Measurements from ENCODE around the gene NF1. TPM values are rescaled to one million over a fixed set of nuclear protein-coding genes. Genes with fewer than 3 reads are reported as not detected.
"Not testable (repeated sequence)": the region's sequence is repeated elsewhere in the genome, so short reads cannot be mapped to it uniquely, and the experiment has no call there.

NF1 gene
- total RNA-seq, 2 experiments from 2014 or later = 18.1 to 21.7 TPM

DNA sequence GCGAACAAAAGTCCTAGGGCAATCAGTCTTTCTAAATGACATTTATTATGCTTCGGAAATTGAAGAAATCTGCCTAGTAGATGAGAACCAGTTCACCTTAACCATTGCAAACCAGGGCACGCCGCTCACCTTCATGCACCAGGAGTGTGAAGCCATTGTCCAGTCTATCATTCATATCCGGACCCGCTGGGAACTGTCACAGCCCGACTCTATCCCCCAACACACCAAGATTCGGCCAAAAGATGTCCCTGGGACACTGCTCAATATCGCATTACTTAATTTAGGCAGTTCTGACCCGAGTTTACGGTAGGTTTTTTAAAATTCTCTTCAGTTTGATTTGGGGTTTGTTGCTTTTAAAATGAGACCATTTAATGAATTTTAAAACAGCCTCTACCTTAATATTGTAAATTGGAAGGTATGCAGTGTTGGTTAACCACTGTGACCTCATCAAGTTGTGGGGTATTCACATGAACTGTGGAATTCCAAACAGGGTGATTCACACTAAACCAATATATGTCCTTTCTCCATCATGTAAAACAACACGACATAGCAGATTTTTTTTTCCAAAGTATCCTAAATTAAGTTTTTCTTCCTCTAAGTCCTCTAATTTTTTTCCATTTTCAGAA, 232.9 kb downstream of the NF1 start:
- no peak overlapping the region for H3K4me3 Mint-ChIP-seq
- H3K27ac Mint-ChIP-seq = no peak overlapping the region
- CTCF ChIA-PET = no interaction called here
- H3K36me3 Mint-ChIP-seq (ENCODE audit: low read depth) = peaks cover 13% of the 10 kb centered on the region
- DNase-seq = no peak
- peaks cover 16% of the 10 kb centered on the region for H3K4me1 Mint-ChIP-seq
- no peaks in the 10 kb centered on the region for H3K9me3 Mint-ChIP-seq
- POLR2A ChIA-PET = no interaction called here
- no peaks in the 10 kb centered on the region for H3K27me3 Mint-ChIP-seq

GRCh38 chr17:31328160-31328535, 233.4 kb downstream of the NF1 start:
- H3K27ac Mint-ChIP-seq = no peak overlapping the region
- no peak overlapping the region for H3K4me3 Mint-ChIP-seq
- POLR2A ChIA-PET = no interaction called here
- DNase-seq = no peak
- H3K36me3 Mint-ChIP-seq (ENCODE audit: low read depth) = peaks cover 13% of the 10 kb centered on the region
- H3K9me3 Mint-ChIP-seq = no peaks in the 10 kb centered on the region
- H3K27me3 Mint-ChIP-seq = no peaks in the 10 kb centered on the region
- CTCF ChIA-PET = no interaction called here
- peaks cover 13% of the 10 kb centered on the region for H3K4me1 Mint-ChIP-seq

- Mint-ChIP-seq H3K4me3 (no peak overlapping the region), H3K27ac (no peak overlapping the region), H3K36me3 (ENCODE audit: low read depth) (peaks cover 13% of the 10 kb centered on the region), H3K9me3 (no peaks in the 10 kb centered on the region), H3K27me3 (no peaks in the 10 kb centered on the region), H3K4me1 (peaks cover 8% of the 10 kb centered on the region)
- ChIA-PET CTCF (interaction anchor here (0.5 to 0.6 kb wide), 2 partner anchors 56 to 129 kb away, joined by 3 read pairs; no protein-coding TSS in a partner anchor), POLR2A (no interaction called here)
- DNase-seq = no peak
These were observed 234.4 kb downstream of the NF1 start for GRCh38 chr17:31329221-31329620.

DNA sequence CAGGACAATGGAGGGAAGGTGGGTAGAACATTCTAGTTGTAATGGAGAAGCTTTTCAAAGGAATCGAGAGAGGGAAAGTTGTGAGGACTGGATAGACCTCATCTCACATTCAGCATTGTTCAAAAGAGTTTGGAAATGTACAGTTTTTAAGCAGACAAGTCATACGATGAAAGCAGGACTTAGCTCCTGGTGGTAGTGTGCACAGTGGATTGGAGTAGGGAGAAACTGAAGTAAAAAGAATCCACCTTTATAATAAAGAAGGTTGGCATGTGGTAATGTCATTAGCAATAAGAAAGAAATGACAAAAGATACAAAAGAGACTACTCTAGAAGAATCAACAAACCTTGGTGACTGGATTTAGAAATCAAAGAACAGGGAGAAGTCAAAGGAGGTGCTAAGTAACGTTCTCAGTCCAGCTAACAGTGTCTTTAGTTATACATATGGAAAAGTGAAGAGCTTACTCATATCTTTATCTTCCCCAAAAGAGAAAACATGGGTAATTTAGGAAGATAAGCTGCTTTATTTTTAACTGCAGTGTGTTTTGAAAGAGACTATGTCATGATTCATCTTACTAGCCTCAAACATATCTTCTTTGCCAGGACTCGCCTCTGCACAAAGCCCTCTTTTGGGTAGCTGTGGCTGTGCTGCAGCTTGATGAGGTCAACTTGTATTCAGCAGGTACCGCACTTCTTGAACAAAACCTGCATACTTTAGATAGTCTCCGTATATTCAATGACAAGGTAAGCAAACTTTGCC, 245.3 kb downstream of the NF1 start:
- Mint-ChIP-seq H3K27me3 (no peaks in the 10 kb centered on the region), H3K9me3 (no peaks in the 10 kb centered on the region), H3K27ac (no peak overlapping the region), H3K36me3 (ENCODE audit: low read depth) (peaks cover 6% of the 10 kb centered on the region), H3K4me3 (no peak overlapping the region), H3K4me1 (no peaks in the 10 kb centered on the region)
- POLR2A ChIA-PET = interaction anchor here (0.6 kb wide), 2 partner anchors 348 to 387 kb away, joined by 3 to 6 read pairs; no protein-coding TSS in a partner anchor
- CTCF ChIA-PET = interaction anchor here (0.6 to 1.6 kb wide), 4 partner anchors 9 to 516 kb away, joined by 3 read pairs; partner anchors contain the start of gene CRLF3
- DNase-seq = no peak

DNA sequence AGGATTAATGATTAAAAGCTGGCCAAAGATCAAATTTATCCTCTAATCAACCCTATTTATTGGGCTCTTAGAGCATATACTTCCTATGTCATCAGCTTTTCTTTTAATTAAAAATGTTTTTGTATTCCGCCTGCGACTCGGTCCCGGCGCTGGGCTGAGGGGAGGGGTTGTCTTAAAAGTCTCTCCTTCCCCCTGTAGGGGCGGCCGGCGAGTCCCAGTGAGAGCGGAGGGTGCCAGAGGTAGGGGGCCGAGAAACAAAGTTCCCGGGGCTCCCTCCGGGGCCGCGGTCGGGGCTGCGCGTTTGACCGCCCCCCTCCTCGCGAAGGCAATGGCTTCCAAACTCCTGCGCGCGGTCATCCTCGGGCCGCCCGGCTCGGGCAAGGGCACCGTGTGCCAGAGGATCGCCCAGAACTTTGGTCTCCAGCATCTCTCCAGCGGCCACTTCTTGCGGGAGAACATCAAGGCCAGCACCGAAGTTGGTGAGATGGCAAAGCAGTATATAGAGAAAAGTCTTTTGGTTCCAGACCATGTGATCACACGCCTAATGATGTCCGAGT, 250.5 kb downstream of the NF1 start:
- CTCF ChIA-PET = interaction anchor here (2.4 kb wide), 1 partner anchor 11 kb away, joined by 7 read pairs; no protein-coding TSS in a partner anchor
- H3K27me3 Mint-ChIP-seq; H3K9me3 Mint-ChIP-seq; DNase-seq; H3K4me3 Mint-ChIP-seq; POLR2A ChIA-PET; H3K27ac Mint-ChIP-seq; H3K36me3 Mint-ChIP-seq (ENCODE audit: low read depth); H3K4me1 Mint-ChIP-seq: not testable (repeated sequence)

DNA sequence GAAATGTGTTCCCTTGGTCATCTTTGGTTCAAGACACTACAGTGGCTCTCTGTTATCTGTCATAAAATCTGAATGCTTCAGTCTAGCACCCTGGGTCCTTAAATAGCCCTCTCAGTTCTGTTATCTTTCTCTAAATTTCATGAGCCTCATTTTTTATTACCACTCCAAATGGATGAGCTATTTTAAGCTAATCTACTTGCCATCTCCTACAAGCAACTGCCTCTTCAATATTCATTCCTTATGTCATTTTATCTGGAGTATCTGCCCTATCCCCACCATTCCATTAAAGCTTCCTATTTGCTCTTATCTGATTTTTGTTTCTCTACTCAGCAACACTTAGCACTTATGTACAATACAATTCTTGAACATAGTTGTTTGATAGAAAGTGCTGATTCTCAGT, 254.7 kb downstream of the NF1 start:
- peaks cover 7% of the 10 kb centered on the region for H3K36me3 Mint-ChIP-seq (ENCODE audit: low read depth)
- ChIA-PET POLR2A (no interaction called here), CTCF (interaction anchor here (1.1 kb wide), 1 partner anchor 8 kb away, joined by 3 read pairs; no protein-coding TSS in a partner anchor)
- H3K27ac Mint-ChIP-seq = no peak overlapping the region
- H3K4me3 Mint-ChIP-seq = no peak overlapping the region
- H3K9me3 Mint-ChIP-seq = no peaks in the 10 kb centered on the region
- no peaks in the 10 kb centered on the region for H3K27me3 Mint-ChIP-seq
- H3K4me1 Mint-ChIP-seq = no peaks in the 10 kb centered on the region
- DNase-seq = no peak

GRCh38 chr17:31355935-31356334, 261.2 kb downstream of the NF1 start:
- DNase-seq = no peak
- CTCF ChIA-PET = interaction anchor here (1.8 kb wide), 1 partner anchor 12 kb away, joined by 7 read pairs; no protein-coding TSS in a partner anchor
- Mint-ChIP-seq H3K9me3 (no peaks in the 10 kb centered on the region), H3K27ac (no peak overlapping the region), H3K4me1 (no peaks in the 10 kb centered on the region), H3K4me3 (no peak overlapping the region), H3K27me3 (no peaks in the 10 kb centered on the region), H3K36me3 (ENCODE audit: low read depth) (peaks cover 17% of the 10 kb centered on the region)
- POLR2A ChIA-PET = interaction anchor here (0.6 kb wide), 1 partner anchor 11 kb away, joined by 6 read pairs; no protein-coding TSS in a partner anchor

DNA sequence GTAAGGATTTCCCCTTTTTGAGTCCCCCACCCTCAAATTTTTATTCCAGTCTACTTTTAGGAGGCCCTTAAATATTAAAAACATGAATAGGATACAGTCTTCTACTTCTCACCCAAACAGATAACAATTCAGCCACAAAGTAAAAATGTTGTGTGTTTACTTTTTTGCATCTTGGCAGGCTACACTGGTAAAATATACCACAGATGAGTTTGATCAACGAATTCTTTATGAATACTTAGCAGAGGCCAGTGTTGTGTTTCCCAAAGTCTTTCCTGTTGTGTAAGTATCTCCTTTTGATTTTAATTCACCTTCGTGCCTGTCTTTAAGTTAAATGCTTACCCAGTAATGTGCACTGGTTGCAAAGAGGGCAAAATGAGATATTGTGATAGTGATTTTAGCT, 262.3 kb downstream of the NF1 start:
- no peaks in the 10 kb centered on the region for H3K9me3 Mint-ChIP-seq
- peaks cover 20% of the 10 kb centered on the region for H3K36me3 Mint-ChIP-seq (ENCODE audit: low read depth)
- no peaks in the 10 kb centered on the region for H3K4me1 Mint-ChIP-seq
- POLR2A ChIA-PET = no interaction called here
- H3K27ac Mint-ChIP-seq = no peak overlapping the region
- no peak overlapping the region for H3K4me3 Mint-ChIP-seq
- H3K27me3 Mint-ChIP-seq = no peaks in the 10 kb centered on the region
- no peak for DNase-seq
- CTCF ChIA-PET = interaction anchor here (1.8 kb wide), 1 partner anchor 13 kb away, joined by 7 read pairs; no protein-coding TSS in a partner anchor

DNA sequence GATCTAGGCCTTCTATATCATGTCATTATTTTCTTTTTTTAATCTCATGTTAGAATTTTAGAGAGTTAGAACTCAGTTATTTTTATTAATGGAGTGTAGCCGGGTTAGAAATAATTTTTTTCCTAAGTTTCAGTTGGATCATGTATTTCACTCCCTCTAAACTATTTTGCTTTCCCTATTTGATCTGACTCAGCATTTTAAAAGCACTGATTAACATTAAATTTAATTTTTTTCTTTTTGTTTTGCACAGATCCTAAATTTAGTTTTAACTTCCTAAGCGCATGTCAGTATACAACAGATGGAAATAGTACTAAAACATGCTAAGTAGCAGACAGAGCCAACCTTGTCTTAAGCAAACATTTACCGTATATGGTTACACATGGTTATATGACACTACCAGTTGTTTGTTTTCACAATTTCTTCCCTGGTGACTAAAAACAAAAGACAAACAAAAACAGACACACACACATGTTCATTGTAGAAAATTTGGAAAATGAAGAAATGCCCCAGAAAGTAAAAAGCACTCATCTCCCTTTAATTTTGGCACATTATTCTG, 263.1 kb downstream of the NF1 start:
- Mint-ChIP-seq H3K36me3 (ENCODE audit: low read depth) (peaks cover 20% of the 10 kb centered on the region), H3K4me1 (no peaks in the 10 kb centered on the region), H3K27me3 (no peaks in the 10 kb centered on the region), H3K4me3 (no peak overlapping the region), H3K9me3 (no peaks in the 10 kb centered on the region), H3K27ac (no peak overlapping the region)
- DNase-seq = no peak
- ChIA-PET CTCF (no interaction called here), POLR2A (no interaction called here)

GRCh38 chr17:31364012-31364411, 269.2 kb downstream of the NF1 start:
- no peak for DNase-seq
- POLR2A ChIA-PET = no interaction called here
- H3K36me3 Mint-ChIP-seq (ENCODE audit: low read depth) = peaks cover 11% of the 10 kb centered on the region
- CTCF ChIA-PET = interaction anchor here (1.0 kb wide), 1 partner anchor 9 kb away, joined by 3 read pairs; no protein-coding TSS in a partner anchor
- no peaks in the 10 kb centered on the region for H3K9me3 Mint-ChIP-seq
- H3K27me3 Mint-ChIP-seq = no peaks in the 10 kb centered on the region
- no peaks in the 10 kb centered on the region for H3K4me1 Mint-ChIP-seq
- H3K4me3 Mint-ChIP-seq = no peak overlapping the region
- H3K27ac Mint-ChIP-seq = no peak overlapping the region

- Mint-ChIP-seq H3K27me3 (no peaks in the 10 kb centered on the region), H3K27ac (no peak overlapping the region), H3K9me3 (no peaks in the 10 kb centered on the region), H3K4me1 (peaks cover under 1% of the 10 kb centered on the region), H3K4me3 (no peak overlapping the region), H3K36me3 (ENCODE audit: low read depth) (peaks cover 2% of the 10 kb centered on the region)
- DNase-seq = no peak
- ChIA-PET CTCF (interaction anchor here (1.9 kb wide), 1 partner anchor 23 kb away, joined by 6 read pairs; no protein-coding TSS in a partner anchor), POLR2A (no interaction called here)
These were observed 271.3 kb downstream of the NF1 start for GRCh38 chr17:31366088-31366487.

GRCh38 chr17:31369266-31369665, 274.5 kb downstream of the NF1 start:
- peaks cover 2% of the 10 kb centered on the region for H3K36me3 Mint-ChIP-seq (ENCODE audit: low read depth)
- POLR2A ChIA-PET = no interaction called here
- H3K4me1 Mint-ChIP-seq = peaks cover 20% of the 10 kb centered on the region
- CTCF ChIA-PET = interaction anchor here (1.4 kb wide), 2 partner anchors 9 to 20 kb away, joined by 3 read pairs; no protein-coding TSS in a partner anchor
- no peak for DNase-seq
- no peak overlapping the region for H3K4me3 Mint-ChIP-seq
- H3K27me3 Mint-ChIP-seq = no peaks in the 10 kb centered on the region
- no peaks in the 10 kb centered on the region for H3K9me3 Mint-ChIP-seq
- no peak overlapping the region for H3K27ac Mint-ChIP-seq

Data from activated CD4-positive, alpha-beta T cell treated with anti-CD3 and anti-CD28 coated beads, Interleukin-2, amount 10 ng/mL, durations not matched to agents 7 days and 5 days (primary cell).